Mucosa of rectum (tissue), 2 donors: Measurements from ENCODE around the gene CLDN14.

ENCODE experiments used
- H3K27ac ChIP-seq, 2 donors: one replicate each; pipeline ENCODE4 v1.7.0; 2013; ENCODE audit warnings: inconsistent platforms in 2 of 2, low read depth in 2 of 2, low read length in 2 of 2
- H3K27me3 ChIP-seq, 2 donors: one replicate each; pipeline ENCODE4 v1.7.0; 2013; ENCODE audit warnings: low read length in 2 of 2; ENCODE audit not compliant: control insufficient read depth in 2 of 2, insufficient read depth in 2 of 2
- H3K36me3 ChIP-seq, 2 donors: one replicate each; pipeline ENCODE4 v1.7.0; 2013; ENCODE audit warnings: low read length in 2 of 2; ENCODE audit not compliant: control insufficient read depth in 2 of 2, insufficient read depth in 2 of 2
- H3K4me1 ChIP-seq, 2 donors: one replicate each; pipeline ENCODE4 v1.7.0; 2013; ENCODE audit warnings: low read length in 2 of 2, mild to moderate bottlenecking in 1 of 2; ENCODE audit not compliant: control insufficient read depth in 2 of 2, insufficient read depth in 2 of 2
- H3K4me3 ChIP-seq, 2 donors: one replicate each; pipeline ENCODE4 v1.7.0; 2013; ENCODE audit warnings: low read length in 2 of 2
- H3K9ac ChIP-seq, 2 donors: one replicate each; pipeline ENCODE4 v1.7.0; 2013; ENCODE audit warnings: low read length in 2 of 2, low read depth in 1 of 2, mild to moderate bottlenecking in 1 of 2
- H3K9me3 ChIP-seq, 2 donors: one replicate each; pipeline ENCODE4 v1.7.0; 2013; ENCODE audit warnings: low read length in 2 of 2; ENCODE audit not compliant: control insufficient read depth in 2 of 2
- donor health status: healthy.
- donor health status: Normal muscosa, but diverticular disease.

Gene CLDN14

GRCh38 chr21:36411301-36411700 is 68.6 kb downstream of the CLDN14 start:
- no peaks in the 10 kb centered on the region for H3K9me3 ChIP-seq
- H3K36me3 ChIP-seq = peaks cover 0 to 6% of the 10 kb centered on the region in 2 donors
- H3K9ac ChIP-seq = no peak overlapping the region
- no peaks in the 10 kb centered on the region for H3K27me3 ChIP-seq
- H3K27ac ChIP-seq = no peak overlapping the region
- H3K4me1 ChIP-seq = no peaks in the 10 kb centered on the region
- H3K4me3 ChIP-seq = no peak overlapping the region
